ENCODE results near the gene TEX28.
A peak's percentile ranks its signal among the peaks of the same experiment; 100 is the strongest.
"Not testable (repeated sequence)": the region's sequence is repeated elsewhere in the genome, so short reads cannot be mapped to it uniquely, and the experiment has no call there.

TEX28 gene

DNA sequence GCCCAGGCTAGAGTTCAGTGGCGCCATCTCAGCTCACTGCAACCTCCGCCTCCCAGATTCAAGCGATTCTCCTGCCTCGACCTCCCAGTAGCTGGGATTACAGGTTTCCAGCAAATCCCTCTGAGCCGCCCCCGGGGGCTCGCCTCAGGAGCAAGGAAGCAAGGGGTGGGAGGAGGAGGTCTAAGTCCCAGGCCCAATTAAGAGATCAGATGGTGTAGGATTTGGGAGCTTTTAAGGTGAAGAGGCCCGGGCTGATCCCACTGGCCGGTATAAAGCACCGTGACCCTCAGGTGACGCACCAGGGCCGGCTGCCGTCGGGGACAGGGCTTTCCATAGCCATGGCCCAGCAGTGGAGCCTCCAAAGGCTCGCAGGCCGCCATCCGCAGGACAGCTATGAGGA lies 37.6 kb downstream of the TEX28 start, which contains the start of gene OPN1MW3:
Gene OPN1MW3 (plus strand): TSS at position 301 of the 400 bp plus-strand sequence. CDS start 38 bp downstream, at position 339.
- H3K36me3 ChIP-seq (ENCODE audit: low read depth); H3K4me3 ChIP-seq (ENCODE audit: severe bottlenecking); H3K4me1 ChIP-seq (ENCODE audit: insufficient read depth, poor library complexity, severe bottlenecking); H3K27ac ChIP-seq (ENCODE audit: poor library complexity, severe bottlenecking); ATAC-seq (ENCODE audit: low read depth); DNase-seq (ENCODE audit: low spot score); H3K27me3 ChIP-seq (ENCODE audit: insufficient read depth, poor library complexity, severe bottlenecking); H3K9me3 ChIP-seq (ENCODE audit: severe bottlenecking): not testable (repeated sequence)

DNA sequence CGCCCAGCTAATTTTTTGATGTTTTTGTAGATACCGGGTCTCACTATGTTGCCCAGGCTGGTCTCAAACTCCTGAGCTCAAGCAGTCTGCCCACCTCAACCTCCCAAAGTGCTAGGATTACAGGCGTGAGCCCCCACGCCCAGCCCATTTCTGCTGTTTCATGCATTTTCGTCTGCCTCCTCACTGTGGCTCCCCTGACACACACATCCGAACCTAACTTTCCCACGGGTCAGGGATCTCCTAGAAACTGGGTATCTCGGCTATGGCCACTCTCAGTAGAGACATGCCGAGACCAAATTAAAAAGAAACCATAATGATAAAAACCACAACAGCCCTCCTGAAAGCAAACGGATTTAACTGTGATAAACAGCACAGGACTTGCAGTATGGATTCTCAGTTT lies 46.8 kb downstream of the TEX28 start:
- H3K4me1 ChIP-seq (ENCODE audit: insufficient read depth, poor library complexity, severe bottlenecking); ATAC-seq (ENCODE audit: low read depth): not testable (repeated sequence)

DNA sequence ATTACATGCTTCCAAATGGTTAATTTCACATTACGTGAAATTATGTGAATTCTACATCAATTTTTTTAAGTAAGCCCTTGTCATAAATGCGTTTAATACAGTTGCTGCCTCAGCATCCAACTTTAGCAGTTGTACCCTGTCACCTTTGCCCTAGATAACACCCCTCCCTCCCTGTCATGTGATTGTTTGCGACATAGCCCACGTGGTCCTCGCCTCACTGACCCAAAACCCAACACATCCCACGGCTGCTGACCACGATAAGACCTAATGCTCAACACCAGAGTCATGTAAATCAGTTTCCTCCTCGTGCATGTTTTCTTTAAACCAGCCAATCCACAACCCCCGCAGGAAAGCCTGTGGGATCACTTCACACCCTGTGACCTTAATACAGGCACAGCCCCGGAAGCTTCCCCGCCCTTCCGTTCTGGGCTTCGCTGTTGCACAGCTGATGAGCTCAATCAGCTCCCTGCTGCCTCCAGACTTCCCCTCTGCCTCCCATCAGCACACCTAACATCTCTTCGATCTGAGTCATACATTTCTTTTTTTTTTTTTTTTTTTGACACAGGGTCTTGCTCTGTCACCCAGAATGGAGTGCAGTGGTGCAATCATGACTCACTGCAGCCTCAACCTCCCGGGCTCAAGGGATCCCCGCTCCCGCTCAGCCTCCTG lies 47.4 kb downstream of the TEX28 start:
- not testable (repeated sequence) for H3K9me3 ChIP-seq (ENCODE audit: severe bottlenecking); H3K4me1 ChIP-seq (ENCODE audit: insufficient read depth, poor library complexity, severe bottlenecking); H3K27ac ChIP-seq (ENCODE audit: poor library complexity, severe bottlenecking); DNase-seq (ENCODE audit: low spot score); H3K4me3 ChIP-seq (ENCODE audit: severe bottlenecking); H3K27me3 ChIP-seq (ENCODE audit: insufficient read depth, poor library complexity, severe bottlenecking); H3K36me3 ChIP-seq (ENCODE audit: low read depth)
- ATAC-seq (ENCODE audit: low read depth): peak; percentile 100

More for the DNA sequence above, 46.8 kb downstream of the TEX28 start:
- DNase-seq (ENCODE audit: low spot score); H3K4me3 ChIP-seq (ENCODE audit: severe bottlenecking); H3K27me3 ChIP-seq (ENCODE audit: insufficient read depth, poor library complexity, severe bottlenecking); H3K36me3 ChIP-seq (ENCODE audit: low read depth); H3K27ac ChIP-seq (ENCODE audit: poor library complexity, severe bottlenecking); H3K9me3 ChIP-seq (ENCODE audit: severe bottlenecking): not testable (repeated sequence)

DNA sequence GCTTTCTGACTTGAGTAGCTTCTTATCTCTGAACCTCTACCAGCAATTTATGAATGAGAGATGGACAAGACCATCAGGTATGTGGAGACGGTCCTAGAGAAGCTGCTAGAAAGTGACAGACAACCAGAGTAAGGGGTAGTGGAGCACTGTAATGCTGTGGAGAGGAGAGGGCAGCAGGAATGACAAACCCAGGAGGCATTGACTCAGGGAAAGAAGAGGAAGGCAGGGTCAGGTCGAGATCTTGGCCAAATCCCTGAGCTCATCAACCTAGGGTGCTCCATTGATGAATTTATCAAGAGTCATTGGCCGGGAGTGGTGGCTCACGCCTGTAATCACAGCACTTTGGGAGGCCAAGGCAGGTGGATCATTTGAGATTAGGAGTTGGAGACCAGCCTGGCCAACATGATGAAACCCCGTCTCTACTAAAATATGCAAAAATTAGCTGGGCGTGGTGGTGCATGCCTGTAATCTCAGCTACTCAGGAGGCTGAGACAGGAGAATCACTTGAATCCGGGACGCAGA lies 54.9 kb downstream of the TEX28 start:
- H3K27ac ChIP-seq (ENCODE audit: poor library complexity, severe bottlenecking); H3K9me3 ChIP-seq (ENCODE audit: severe bottlenecking); ATAC-seq (ENCODE audit: low read depth); H3K36me3 ChIP-seq (ENCODE audit: low read depth); H3K4me1 ChIP-seq (ENCODE audit: insufficient read depth, poor library complexity, severe bottlenecking); H3K4me3 ChIP-seq (ENCODE audit: severe bottlenecking); H3K27me3 ChIP-seq (ENCODE audit: insufficient read depth, poor library complexity, severe bottlenecking); DNase-seq (ENCODE audit: low spot score): not testable (repeated sequence)

DNA sequence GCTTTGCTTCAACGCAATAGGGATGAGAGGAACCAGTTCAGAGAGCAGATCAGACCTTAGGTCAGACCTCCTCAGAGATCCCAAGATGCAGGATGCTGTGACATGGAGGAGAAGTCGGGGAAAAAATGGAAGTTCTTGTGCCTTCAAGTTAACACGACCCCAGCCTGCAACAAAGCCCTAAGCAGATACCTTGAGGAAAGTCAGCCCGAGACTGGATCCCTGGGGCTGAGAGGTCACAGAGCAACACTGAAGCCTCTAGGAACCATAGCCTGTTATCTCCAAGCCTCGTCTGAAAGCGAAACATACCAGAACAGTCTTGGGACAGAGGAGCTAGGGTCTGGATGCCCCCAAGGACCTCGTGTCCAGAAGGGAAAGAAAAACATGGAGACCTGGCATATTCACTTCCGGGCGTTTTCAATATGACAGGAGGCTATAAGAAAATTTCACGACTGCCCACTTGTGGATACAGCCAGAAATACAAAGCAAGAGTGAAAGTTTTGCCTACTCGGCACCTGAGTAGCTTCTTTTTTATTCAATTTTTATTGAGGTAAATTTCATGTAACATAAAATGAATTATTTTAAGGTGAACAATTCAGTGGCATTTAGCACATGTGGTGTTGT lies 55.9 kb downstream of the TEX28 start:
- ATAC-seq (ENCODE audit: low read depth); H3K9me3 ChIP-seq (ENCODE audit: severe bottlenecking); H3K36me3 ChIP-seq (ENCODE audit: low read depth); H3K4me3 ChIP-seq (ENCODE audit: severe bottlenecking); H3K27ac ChIP-seq (ENCODE audit: poor library complexity, severe bottlenecking); DNase-seq (ENCODE audit: low spot score); H3K4me1 ChIP-seq (ENCODE audit: insufficient read depth, poor library complexity, severe bottlenecking); H3K27me3 ChIP-seq (ENCODE audit: insufficient read depth, poor library complexity, severe bottlenecking): not testable (repeated sequence)

DNA sequence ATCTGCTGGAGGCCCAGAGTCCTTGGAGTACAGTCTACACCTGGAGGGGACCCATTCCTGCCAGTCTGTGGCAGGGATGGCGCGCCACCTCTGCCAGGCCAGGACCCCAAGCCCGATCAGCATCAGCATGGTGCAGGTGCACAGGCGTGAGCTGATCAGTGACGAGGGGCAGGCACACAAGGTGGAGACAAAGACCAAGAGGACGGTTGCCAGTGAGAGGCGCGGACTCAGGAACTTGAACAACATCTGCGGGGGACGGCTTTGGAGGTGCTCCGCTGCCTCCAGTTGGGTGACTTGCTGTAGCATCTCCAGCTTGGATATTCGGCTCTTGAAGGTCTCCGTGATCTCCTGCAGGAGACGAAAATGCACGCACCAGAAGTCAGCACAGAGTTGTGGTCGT lies 61.3 kb downstream of the TEX28 start:
- H3K4me3 ChIP-seq (ENCODE audit: severe bottlenecking); H3K36me3 ChIP-seq (ENCODE audit: low read depth); ATAC-seq (ENCODE audit: low read depth); H3K4me1 ChIP-seq (ENCODE audit: insufficient read depth, poor library complexity, severe bottlenecking); H3K9me3 ChIP-seq (ENCODE audit: severe bottlenecking); DNase-seq (ENCODE audit: low spot score); H3K27me3 ChIP-seq (ENCODE audit: insufficient read depth, poor library complexity, severe bottlenecking); H3K27ac ChIP-seq (ENCODE audit: poor library complexity, severe bottlenecking): not testable (repeated sequence)

DNA sequence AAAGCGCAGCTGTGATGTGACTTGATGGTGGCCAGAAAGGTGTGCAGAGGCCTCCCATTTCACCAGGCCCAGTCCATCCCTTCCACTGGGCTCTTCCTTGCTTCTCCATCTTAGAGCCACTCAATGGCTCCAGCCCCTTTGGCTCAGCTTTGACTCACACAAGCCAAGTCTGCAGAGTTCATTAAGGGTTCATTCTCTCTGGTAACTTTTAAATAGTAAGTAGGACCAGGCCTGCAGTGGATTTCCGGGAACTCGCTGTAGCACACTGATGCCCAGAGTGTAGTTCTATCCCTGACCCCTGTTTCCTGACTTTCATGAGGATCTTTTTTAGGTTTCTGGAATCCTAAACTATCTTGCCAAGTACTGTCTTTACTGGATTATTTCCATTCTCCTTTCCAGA lies 63.5 kb downstream of the TEX28 start:
- H3K4me3 ChIP-seq (ENCODE audit: severe bottlenecking); H3K4me1 ChIP-seq (ENCODE audit: insufficient read depth, poor library complexity, severe bottlenecking); H3K9me3 ChIP-seq (ENCODE audit: severe bottlenecking); H3K27me3 ChIP-seq (ENCODE audit: insufficient read depth, poor library complexity, severe bottlenecking); H3K36me3 ChIP-seq (ENCODE audit: low read depth); ATAC-seq (ENCODE audit: low read depth); DNase-seq (ENCODE audit: low spot score); H3K27ac ChIP-seq (ENCODE audit: poor library complexity, severe bottlenecking): not testable (repeated sequence)

DNA sequence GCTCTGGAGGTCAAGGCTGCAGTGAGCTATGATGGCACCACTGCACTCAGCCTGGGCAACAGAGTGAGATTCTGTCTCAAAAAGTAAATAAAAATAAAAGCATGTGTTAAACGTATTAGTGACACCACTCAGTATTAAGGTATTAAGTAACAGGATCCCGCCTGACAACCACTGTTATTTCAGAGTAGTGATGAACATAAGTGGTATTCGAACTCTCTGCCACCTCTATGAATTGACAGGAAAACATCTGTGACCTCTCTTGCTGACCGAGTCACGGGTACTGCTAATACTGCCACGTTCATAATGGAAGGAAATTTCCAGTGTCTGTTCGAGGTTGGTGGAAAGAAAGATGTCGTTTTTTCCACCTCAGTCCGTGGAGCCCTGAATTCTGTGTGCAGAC lies 68.2 kb downstream of the TEX28 start:
- ATAC-seq (ENCODE audit: low read depth); H3K9me3 ChIP-seq (ENCODE audit: severe bottlenecking); DNase-seq (ENCODE audit: low spot score); H3K27me3 ChIP-seq (ENCODE audit: insufficient read depth, poor library complexity, severe bottlenecking); H3K36me3 ChIP-seq (ENCODE audit: low read depth); H3K27ac ChIP-seq (ENCODE audit: poor library complexity, severe bottlenecking); H3K4me3 ChIP-seq (ENCODE audit: severe bottlenecking); H3K4me1 ChIP-seq (ENCODE audit: insufficient read depth, poor library complexity, severe bottlenecking): not testable (repeated sequence)

DNA sequence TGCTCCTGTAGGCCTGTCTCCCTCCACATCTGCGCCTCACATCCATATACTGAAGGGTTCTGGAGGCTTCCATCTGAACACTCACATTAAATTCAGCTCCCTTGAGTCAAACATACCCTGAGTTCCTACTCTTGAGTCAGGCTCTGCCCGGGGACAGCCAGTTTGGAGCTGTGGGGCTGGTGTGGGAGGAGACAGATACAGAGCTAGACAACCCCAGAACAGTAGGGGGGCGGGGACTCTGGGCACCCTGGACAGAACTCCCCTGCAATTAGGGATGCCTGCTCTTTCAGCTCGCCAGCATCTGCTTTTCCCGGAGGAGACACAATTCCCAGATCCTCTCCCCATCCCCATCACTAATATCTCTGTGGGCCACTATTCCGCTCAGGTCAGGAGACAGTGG lies 69.6 kb downstream of the TEX28 start:
- not testable (repeated sequence) for H3K27ac ChIP-seq (ENCODE audit: poor library complexity, severe bottlenecking); ATAC-seq (ENCODE audit: low read depth); H3K4me3 ChIP-seq (ENCODE audit: severe bottlenecking); H3K4me1 ChIP-seq (ENCODE audit: insufficient read depth, poor library complexity, severe bottlenecking); H3K9me3 ChIP-seq (ENCODE audit: severe bottlenecking); DNase-seq (ENCODE audit: low spot score); H3K27me3 ChIP-seq (ENCODE audit: insufficient read depth, poor library complexity, severe bottlenecking); H3K36me3 ChIP-seq (ENCODE audit: low read depth)

All from RWPE2 (cell line).